ENCODE data around the gene DAB2IP.

DNA sequence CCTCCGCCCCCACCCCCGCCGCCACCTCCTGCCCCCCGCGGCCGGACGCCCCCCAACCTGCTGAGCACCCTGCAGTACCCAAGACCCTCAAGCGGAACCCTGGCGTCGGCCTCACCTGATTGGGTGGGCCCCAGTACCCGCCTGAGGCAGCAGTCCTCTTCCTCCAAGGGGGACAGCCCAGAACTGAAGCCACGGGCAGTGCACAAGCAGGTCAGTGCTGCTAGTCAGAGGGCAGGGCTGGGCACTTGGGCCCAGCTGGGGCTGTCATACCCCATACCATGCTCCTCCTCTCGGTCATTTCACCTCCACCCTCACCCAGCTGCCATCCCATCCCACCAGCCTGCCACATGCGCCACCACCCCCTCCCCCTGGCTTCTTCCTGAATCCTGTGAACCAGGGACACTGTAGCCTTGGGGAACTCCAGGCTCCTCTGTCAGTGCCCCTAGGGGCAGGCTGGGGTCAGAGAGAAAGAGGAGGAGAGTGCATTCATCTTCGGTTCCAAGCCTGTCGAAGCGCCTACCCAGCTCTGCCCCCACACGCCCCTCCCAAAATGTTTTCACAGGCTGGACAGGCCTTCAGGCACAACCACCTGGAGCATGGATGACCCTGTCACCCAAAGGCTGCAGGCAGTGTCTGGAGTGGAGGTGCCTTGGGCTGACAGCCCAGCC, 122.0 kb downstream of the DAB2IP start:
- TF ChIP-seq EZH2 (IDR thresholded peaks at IDR 0.05; ENCODE audit: borderline replicate concordance, insufficient read depth, low read length, poor library complexity, severe bottlenecking) (no peak), TAF1 (IDR thresholded peaks at IDR 0.05; ENCODE audit: low read depth) (no peak), POLR2AphosphoS5 (IDR thresholded peaks at IDR 0.05) (no peak)
- TF ChIP-seq, protein P1, sequence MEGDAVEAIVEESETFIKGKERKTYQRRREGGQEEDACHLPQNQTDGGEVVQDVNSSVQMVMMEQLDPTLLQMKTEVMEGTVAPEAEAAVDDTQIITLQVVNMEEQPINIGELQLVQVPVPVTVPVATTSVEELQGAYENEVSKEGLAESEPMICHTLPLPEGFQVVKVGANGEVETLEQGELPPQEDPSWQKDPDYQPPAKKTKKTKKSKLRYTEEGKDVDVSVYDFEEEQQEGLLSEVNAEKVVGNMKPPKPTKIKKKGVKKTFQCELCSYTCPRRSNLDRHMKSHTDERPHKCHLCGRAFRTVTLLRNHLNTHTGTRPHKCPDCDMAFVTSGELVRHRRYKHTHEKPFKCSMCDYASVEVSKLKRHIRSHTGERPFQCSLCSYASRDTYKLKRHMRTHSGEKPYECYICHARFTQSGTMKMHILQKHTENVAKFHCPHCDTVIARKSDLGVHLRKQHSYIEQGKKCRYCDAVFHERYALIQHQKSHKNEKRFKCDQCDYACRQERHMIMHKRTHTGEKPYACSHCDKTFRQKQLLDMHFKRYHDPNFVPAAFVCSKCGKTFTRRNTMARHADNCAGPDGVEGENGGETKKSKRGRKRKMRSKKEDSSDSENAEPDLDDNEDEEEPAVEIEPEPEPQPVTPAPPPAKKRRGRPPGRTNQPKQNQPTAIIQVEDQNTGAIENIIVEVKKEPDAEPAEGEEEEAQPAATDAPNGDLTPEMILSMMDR (IDR thresholded peaks at IDR 0.05; ENCODE audit: poor library complexity, severe bottlenecking): no peak

All from neural cell (in vitro differentiated cells).